Measurements from ENCODE around the gene MYOCD.

MYOCD gene

DNA sequence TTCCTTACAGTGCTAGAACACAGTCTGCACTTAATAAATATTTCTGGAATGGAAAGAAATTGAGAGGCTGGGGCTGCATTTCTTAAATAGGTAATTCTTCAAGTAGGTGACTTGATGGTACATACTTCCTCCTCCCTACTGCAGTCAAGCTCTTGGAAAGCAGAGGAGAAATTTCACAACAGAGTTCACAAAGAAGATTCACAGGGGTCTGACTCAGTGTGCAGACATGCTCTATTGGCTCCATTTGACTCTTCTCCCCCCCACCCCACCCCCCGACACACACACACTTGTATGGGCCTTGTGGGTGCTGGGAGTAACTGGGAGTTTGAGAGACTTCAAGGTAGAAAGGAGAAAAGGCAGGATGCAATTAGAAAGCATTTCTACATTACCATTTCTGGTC lies 6.2 kb upstream of the MYOCD start:
- H3K4me3 ChIP-seq (ENCODE audit: low read depth, low read length): no peak overlapping the region
- TF ChIP-seq CTCF (IDR thresholded peaks at IDR 0.05; ENCODE audit: borderline replicate concordance, insufficient read depth, low read depth, low read length): no peak

DNA sequence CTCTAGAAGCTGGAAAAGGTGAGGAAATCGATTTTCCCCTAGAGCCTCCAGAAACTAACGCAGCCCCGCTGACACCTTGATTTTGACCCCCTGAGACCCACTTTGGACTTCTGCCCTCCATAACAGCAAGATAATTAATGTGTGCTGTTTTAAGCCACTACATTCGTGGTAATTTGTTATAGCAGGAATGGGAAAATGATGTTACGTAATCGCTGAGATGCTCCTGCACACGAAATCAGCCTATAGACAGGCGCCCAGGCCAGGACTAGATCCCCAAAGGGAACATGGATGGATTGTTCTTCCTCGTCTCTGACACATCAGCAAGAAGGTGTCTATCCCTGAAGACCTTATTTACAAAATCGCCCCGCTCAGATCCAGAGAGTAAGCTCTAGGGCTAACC lies 1.4 kb upstream of the MYOCD start:
- no peak overlapping the region for H3K4me3 ChIP-seq (ENCODE audit: low read depth, low read length)
- no peak for TF ChIP-seq CTCF (IDR thresholded peaks at IDR 0.05; ENCODE audit: borderline replicate concordance, insufficient read depth, low read depth, low read length)

DNA sequence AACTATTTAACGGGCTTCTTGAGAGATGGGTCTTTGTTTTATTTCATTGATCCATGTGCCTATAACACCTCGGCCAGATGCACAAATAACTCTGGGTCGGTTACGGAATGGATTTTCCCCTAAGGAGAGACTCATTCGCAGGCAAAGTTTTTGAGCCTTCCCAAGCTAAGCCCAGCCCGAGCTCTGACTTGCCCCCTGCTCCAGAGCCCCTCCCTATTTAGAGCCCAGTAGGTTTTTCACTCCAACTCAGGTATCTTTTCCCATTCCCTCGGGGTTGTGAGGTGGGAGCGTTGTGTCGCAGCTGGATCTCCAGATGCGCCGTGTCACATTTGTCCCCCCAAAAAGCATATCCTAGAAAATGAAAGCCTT lies 812 bp upstream of the MYOCD start:
- TF ChIP-seq CTCF (IDR thresholded peaks at IDR 0.05; ENCODE audit: borderline replicate concordance, insufficient read depth, low read depth, low read length): no peak

DNA sequence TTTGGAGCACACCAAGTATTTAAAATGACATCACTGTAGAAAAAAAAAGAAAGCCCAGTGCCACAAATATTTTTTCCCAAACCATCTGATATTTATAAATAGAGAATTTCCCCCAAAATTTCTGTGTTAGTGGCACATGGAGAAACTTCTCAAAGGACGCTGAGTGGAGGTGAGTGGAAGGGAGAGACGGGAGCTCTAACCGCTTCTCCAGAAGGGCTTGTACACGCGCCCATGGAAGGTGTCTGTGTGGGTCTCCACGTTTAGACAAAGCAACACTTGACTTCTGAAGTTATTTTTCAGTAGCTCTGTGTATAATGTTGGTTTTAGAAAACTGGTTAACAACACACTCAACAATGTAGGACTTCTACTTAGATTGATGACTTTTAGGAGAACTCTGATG lies 1.0 kb downstream of the MYOCD start:
- TF ChIP-seq CTCF (IDR thresholded peaks at IDR 0.05; ENCODE audit: borderline replicate concordance, insufficient read depth, low read depth, low read length): no peak
- no peak overlapping the region for H3K4me3 ChIP-seq (ENCODE audit: low read depth, low read length)

More for the DNA sequence above, 812 bp upstream of the MYOCD start:
- H3K4me3 ChIP-seq (ENCODE audit: low read depth, low read length): peak overlapping the region; percentile 58

DNA sequence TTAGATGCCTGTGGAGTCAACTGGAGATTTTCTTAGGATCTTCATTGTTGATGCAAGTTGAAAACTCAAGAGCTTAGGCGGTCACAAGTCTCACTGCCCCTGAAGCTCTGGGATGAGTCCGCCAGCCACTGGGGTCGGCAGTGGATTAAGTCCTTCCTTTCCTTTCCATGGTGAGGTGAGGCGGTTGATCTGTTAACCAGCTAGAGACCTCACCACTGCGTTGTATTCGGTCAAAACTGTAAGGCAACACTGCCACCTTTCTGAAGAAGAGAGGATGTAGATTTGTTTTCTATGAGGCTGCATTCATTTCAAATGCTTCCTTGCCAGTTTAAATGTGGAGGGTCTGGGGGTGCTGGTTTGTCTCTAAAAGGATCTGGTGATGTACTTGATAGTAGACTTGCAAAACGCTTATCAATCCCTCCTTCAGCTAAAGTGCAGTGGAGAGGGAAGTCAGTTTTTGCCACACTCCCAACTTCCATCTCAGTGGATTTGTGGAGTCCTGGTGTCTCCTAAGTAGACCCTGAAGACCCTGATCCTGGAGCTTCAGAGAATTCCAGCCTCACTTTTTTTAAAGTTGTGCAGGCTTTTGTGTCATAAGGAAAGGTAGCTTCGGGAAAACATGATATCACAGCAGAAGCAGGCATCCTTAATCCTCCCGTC lies 1.7 kb downstream of the MYOCD start:
- TF ChIP-seq CTCF (IDR thresholded peaks at IDR 0.05; ENCODE audit: borderline replicate concordance, insufficient read depth, low read depth, low read length): 0 out of 2 replicates have a peak, but pooled peaks have one; percentile 19
- H3K4me3 ChIP-seq (ENCODE audit: low read depth, low read length): no peak overlapping the region

- no peak for TF ChIP-seq CTCF (IDR thresholded peaks at IDR 0.05; ENCODE audit: borderline replicate concordance, insufficient read depth, low read depth, low read length)
- no peak overlapping the region for H3K4me3 ChIP-seq (ENCODE audit: low read depth, low read length)
Observed at GRCh38 chr17:12671906-12672305, 6.2 kb downstream of the MYOCD start.

DNA sequence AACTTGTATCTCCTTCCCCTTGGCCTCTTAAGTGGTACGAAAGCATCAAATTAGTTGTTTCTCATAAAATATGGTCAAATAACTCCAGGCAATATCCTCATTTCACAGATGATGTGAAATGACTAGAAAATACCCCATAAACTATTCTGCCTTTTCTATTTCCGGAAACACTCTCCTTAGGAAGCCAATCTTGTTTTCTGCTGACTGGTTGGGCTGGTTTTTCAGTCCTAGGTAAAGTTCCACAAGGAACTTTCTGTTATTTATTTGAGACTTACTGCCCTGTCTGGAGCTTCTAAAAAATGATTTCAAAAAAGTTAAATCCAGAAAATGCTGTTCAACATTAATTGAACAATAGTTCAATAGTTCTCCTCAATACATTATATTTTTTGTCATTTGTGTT lies 7.3 kb downstream of the MYOCD start:
- H3K4me3 ChIP-seq (ENCODE audit: low read depth, low read length): no peak overlapping the region
- no peak for TF ChIP-seq CTCF (IDR thresholded peaks at IDR 0.05; ENCODE audit: borderline replicate concordance, insufficient read depth, low read depth, low read length)
